ENCODE measurements around the gene RAB39A. TPM values are rescaled to one million over a fixed set of nuclear protein-coding genes. Genes with fewer than 3 reads are reported as not detected.
A peak's percentile ranks its signal among the peaks of the same experiment; 100 is the strongest.
"Not testable (repeated sequence)": the region's sequence is repeated elsewhere in the genome, so short reads cannot be mapped to it uniquely, and the experiment has no call there.

Gene RAB39A, protein sequence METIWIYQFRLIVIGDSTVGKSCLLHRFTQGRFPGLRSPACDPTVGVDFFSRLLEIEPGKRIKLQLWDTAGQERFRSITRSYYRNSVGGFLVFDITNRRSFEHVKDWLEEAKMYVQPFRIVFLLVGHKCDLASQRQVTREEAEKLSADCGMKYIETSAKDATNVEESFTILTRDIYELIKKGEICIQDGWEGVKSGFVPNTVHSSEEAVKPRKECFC
- total RNA-seq: 10.8 and 11.3 TPM in 2 replicates
- long read RNA-seq, partial matches to known transcripts: 0 of 3 reads
- long read RNA-seq, other reads (novel, unspliced or antisense): 1 of 3 reads

DNA sequence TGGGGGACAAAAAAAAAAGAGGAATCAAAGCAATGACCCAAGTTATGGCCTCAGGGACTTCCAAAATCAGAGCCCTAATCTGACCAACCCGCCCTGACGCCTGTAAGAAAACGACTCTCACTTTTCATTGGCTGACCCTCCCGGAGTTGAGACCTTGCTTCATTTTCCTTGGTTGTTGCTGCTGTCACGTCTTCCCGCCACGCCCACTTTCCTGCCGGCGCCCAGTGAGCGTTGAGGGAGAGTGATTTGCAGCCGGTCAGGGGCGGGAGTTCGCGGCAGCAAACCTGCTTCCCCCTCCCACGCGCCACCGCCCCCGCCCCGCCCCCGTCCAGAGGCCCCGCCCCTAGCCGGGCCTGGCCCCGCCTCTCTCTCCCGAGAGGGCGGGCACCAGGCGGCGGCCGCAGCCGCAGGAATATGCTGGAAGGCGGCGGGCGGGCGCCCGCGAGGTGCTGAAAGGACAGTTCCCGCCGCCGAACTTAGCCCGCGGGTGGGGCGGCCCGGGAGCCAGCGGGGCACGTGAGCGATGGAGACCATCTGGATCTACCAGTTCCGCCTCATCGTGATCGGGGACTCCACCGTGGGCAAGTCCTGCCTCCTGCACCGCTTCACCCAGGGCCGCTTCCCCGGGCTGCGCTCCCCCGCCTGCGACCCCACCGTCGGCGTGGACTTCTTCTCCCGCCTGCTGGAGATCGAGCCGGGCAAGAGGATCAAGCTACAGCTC, at the start of gene RAB39A:
Gene RAB39A, plus strand, starts transcription at position 403 of the 721 bp plus-strand sequence. Its CDS starts 121 bp downstream, at position 524.
- TF ChIP-seq, protein P1, sequence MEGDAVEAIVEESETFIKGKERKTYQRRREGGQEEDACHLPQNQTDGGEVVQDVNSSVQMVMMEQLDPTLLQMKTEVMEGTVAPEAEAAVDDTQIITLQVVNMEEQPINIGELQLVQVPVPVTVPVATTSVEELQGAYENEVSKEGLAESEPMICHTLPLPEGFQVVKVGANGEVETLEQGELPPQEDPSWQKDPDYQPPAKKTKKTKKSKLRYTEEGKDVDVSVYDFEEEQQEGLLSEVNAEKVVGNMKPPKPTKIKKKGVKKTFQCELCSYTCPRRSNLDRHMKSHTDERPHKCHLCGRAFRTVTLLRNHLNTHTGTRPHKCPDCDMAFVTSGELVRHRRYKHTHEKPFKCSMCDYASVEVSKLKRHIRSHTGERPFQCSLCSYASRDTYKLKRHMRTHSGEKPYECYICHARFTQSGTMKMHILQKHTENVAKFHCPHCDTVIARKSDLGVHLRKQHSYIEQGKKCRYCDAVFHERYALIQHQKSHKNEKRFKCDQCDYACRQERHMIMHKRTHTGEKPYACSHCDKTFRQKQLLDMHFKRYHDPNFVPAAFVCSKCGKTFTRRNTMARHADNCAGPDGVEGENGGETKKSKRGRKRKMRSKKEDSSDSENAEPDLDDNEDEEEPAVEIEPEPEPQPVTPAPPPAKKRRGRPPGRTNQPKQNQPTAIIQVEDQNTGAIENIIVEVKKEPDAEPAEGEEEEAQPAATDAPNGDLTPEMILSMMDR (conservative IDR thresholded peaks at IDR 0.05): no peak
- Mint-ChIP-seq H3K27ac (ENCODE audit: unreplicated experiment) (peak within 1 kb of the TSS; percentile 98), H3K27me3 (ENCODE audit: low read depth) (peaks cover 19% of the 10 kb centered on the region), H3K4me1 (peaks cover 19% of the 10 kb centered on the region), H3K9me3 (no peaks in the 10 kb centered on the region), H3K36me3 (ENCODE audit: low read depth) (no peaks in the 10 kb centered on the region), H3K4me3 (peak within 1 kb of the TSS; percentile 98)
- peak; percentile 94 for DNase-seq (ENCODE audit: low read depth, low spot score)

GRCh38 chr11:107881471-107881870, 46.8 kb upstream of the RAB39A start:
- not testable (repeated sequence) for H3K27me3 Mint-ChIP-seq (ENCODE audit: low read depth); H3K4me1 Mint-ChIP-seq; H3K27ac Mint-ChIP-seq (ENCODE audit: unreplicated experiment)

GRCh38 chr11:107882095-107882820, 46.0 kb upstream of the RAB39A start:
- H3K36me3 Mint-ChIP-seq (ENCODE audit: low read depth): no peaks in the 10 kb centered on the region
- DNase-seq (ENCODE audit: low read depth, low spot score): no peak
- TF ChIP-seq, protein P1 (conservative IDR thresholded peaks at IDR 0.05): no peak
- no peak overlapping the region for H3K4me3 Mint-ChIP-seq
- H3K4me1 Mint-ChIP-seq: no peaks in the 10 kb centered on the region
- H3K27me3 Mint-ChIP-seq (ENCODE audit: low read depth): no peaks in the 10 kb centered on the region
- no peaks in the 10 kb centered on the region for H3K9me3 Mint-ChIP-seq
- H3K27ac Mint-ChIP-seq (ENCODE audit: unreplicated experiment): no peak overlapping the region

More at GRCh38 chr11:107881471-107881870, 46.8 kb upstream of the RAB39A start:
- not testable (repeated sequence) for H3K4me3 Mint-ChIP-seq; H3K36me3 Mint-ChIP-seq (ENCODE audit: low read depth); DNase-seq (ENCODE audit: low read depth, low spot score); H3K9me3 Mint-ChIP-seq

DNA sequence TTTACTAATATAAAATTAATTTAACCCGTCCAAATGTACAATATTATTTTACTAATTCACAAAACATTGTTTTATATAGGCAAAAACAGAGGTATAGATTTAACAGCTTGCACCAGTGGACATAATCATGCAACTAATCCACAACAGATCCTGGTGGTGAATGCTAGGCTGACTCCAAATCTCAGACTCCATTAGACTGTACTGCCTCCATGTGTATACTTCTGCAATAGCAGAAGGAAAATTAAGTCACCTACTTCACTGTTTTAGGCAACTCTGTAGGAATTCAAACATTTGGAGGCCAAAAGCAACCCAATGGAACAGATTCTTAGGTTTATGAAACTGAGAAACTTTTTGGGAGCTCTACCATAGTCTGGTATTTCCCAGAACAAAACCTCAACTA, 30.0 kb upstream of the RAB39A start:
- Mint-ChIP-seq H3K36me3 (ENCODE audit: low read depth) (no peaks in the 10 kb centered on the region), H3K27ac (ENCODE audit: unreplicated experiment) (no peak overlapping the region), H3K4me3 (no peak overlapping the region), H3K4me1 (no peaks in the 10 kb centered on the region), H3K27me3 (ENCODE audit: low read depth) (peaks cover 8% of the 10 kb centered on the region), H3K9me3 (no peaks in the 10 kb centered on the region)
- no peak for DNase-seq (ENCODE audit: low read depth, low spot score)
- TF ChIP-seq, protein P1 (conservative IDR thresholded peaks at IDR 0.05): peak; percentile 55

GRCh38 chr11:107908211-107908610, 20.0 kb upstream of the RAB39A start:
- no peak overlapping the region for H3K4me3 Mint-ChIP-seq
- peaks cover 2% of the 10 kb centered on the region for H3K4me1 Mint-ChIP-seq
- peaks cover 3% of the 10 kb centered on the region for H3K9me3 Mint-ChIP-seq
- H3K36me3 Mint-ChIP-seq (ENCODE audit: low read depth): peaks cover 3% of the 10 kb centered on the region
- no peak overlapping the region for H3K27ac Mint-ChIP-seq (ENCODE audit: unreplicated experiment)
- H3K27me3 Mint-ChIP-seq (ENCODE audit: low read depth): peaks cover 2% of the 10 kb centered on the region
- DNase-seq (ENCODE audit: low read depth, low spot score): no peak
- TF ChIP-seq, protein P1 (conservative IDR thresholded peaks at IDR 0.05): no peak

DNA sequence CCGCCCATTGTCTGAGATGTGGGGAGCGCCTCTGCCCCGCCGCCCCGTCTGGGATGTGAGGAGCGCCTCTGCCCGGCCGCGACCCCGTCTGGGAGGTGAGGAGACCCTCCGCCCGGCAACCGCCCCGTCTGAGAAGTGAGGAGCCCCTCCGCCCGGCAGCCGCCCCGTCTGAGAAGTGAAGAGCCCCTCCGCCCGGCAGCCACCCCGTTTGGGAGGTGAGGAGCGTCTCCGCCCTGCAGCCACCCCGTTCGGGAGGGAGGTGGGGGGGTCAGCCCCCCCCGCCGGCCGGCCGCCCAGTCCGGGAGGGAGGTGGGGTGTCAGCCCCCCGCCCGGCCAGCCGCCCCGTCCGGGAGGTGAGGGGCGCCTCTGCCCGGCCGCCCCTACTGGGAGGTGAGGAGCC, 15.8 kb upstream of the RAB39A start:
- H3K27me3 Mint-ChIP-seq (ENCODE audit: low read depth); H3K36me3 Mint-ChIP-seq (ENCODE audit: low read depth); DNase-seq (ENCODE audit: low read depth, low spot score); H3K9me3 Mint-ChIP-seq; H3K4me1 Mint-ChIP-seq; H3K4me3 Mint-ChIP-seq; H3K27ac Mint-ChIP-seq (ENCODE audit: unreplicated experiment): not testable (repeated sequence)

Data from neural crest cell (in vitro differentiated cells).